GM21723 (cell line): ENCODE data around the gene ADM2.

Experiments used
- ATAC-seq: cut with Tn5 transposase; IDR thresholded peaks from one replicate; pipeline ENCODE4 v1.9.1; 2021; ENCODE audit warnings: mild to moderate bottlenecking, moderate library complexity; ENCODE audit not compliant: unreplicated experiment

ADM2 gene

GRCh38 chr22:50523806-50524675, 42.7 kb downstream of the ADM2 start:
- ATAC-seq = no peak

GRCh38 chr22:50524676-50525103, 43.3 kb downstream of the ADM2 start:
- no peak for ATAC-seq

GRCh38 chr22:50525104-50525857, 43.9 kb downstream of the ADM2 start, which contains the start of gene SCO2:
SCO2 (minus strand) TSS chr22:50525598; CDS start chr22:50524411, 1,187 bp downstream.
- peak; percentile 31 for ATAC-seq

- ATAC-seq = no peak
Observed at GRCh38 chr22:50525858-50526107, 44.4 kb downstream of the ADM2 start.

DNA sequence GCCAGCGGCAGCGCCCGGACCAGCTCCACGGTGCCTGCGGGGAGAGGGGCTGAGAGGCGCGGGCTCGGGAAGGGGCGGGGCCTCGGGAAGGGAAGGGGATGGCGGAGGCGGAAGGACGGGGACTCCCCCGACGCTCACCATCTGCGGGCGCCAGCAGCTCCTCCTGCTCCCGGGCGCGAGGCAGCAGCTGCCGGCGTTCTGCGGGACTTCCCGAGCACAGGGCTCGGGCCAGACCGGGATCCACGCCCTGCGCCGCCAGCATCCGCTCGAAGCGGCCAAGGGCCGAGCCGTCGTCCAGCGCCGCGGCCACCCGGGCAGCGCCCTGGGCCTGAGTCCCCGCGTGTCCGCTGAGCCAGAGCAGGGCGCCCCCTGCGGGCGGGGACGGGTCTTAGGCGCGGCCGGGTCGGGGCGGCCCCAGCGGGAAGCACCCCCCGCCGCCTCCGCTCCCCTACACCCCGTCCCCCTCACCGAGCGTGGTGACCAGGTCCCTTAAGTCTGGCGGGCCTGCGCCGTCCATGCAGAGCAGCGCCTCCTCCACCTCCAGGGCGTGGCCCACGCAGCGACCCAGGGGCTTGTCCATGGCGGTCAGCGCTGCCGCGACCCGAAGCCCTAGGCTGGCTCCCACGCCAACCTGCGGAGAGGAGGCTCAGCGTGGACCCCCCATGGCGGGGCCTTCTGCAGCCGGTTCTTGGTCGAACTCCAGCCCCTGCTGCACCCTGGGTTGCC, 44.9 kb downstream of the ADM2 start:
- peak; percentile 36 for ATAC-seq

DNA sequence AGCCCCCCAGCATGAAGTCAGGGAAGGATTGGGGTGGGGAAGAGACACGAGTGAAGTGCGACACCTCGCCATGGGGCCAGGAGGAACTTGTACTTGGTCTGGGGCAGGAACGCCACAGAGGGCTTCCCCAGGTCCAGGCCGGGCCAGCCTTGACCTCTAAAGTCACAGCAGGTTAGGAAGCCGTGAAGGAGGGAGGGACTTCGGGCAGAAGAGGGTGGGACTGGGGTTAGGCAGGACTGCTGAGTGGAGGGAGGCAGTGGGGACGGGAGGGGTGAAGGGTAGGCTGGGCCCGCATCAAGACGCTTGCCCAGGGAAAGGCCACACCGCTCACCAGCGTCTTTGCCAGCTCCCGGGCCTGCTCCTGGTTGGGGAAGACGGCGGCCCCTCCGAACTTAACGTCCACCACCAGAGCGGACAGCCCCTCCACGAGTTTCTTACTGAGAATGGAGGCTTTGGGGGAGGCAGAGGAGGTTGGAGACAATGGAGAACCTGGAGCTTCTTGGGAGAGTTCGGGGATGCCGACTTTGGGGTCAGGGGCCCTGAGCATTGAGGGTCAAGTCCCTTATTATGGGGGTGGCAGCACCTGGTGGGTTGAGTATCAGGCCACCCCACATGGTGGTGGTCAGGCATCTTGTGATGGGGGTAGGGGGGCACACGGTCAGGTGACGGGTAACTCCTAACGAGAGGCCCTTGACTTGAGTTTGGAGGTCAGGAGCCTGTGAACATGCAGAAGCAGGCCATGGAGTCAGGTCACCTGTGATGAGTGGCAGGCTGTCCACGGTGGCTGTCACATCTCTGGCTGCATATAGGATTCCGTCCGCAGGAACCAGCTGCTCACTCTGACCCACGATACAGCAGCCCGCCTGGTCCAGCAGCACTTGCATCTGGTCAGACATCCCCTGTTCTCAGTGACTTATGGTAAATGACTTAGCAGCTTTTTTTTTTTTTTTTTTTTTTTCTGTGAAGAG, 45.8 kb downstream of the ADM2 start:
- ATAC-seq = no peak

DNA sequence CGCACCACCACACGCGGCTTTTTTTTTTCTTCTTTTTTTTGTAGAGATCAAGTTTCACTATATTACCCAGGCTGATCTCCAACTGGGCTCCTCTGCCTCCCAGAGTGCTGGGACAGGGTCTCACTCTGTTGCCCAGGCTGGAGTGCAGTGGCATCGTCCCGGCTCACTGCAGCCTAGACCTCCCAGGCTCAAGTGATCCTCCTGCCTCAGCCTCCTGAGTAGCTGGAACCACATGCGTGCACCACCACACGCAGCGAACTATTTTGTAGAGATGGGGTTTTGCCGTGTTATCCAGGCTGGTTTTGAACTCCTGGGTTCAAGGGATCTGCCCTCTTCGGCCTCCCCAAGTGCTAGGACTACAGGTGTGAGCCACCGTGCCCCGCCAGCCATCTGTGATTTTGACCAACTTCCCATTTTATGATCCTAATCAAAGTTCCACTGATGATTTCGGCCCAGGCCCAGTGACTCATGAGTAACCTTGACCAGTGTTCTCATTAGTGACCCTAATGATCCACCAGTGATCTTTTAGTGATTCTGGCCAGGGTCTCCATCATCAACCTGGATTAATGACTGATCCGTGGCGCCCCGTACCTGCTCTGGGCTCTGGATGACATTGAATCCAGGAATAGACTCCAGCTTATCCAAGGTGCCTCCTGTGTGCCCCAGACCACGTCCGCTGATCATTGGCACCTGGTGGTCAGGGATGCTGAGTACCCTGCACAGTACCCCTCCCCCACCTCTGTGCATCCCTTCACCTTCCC, 46.8 kb downstream of the ADM2 start:
- no peak for ATAC-seq

DNA sequence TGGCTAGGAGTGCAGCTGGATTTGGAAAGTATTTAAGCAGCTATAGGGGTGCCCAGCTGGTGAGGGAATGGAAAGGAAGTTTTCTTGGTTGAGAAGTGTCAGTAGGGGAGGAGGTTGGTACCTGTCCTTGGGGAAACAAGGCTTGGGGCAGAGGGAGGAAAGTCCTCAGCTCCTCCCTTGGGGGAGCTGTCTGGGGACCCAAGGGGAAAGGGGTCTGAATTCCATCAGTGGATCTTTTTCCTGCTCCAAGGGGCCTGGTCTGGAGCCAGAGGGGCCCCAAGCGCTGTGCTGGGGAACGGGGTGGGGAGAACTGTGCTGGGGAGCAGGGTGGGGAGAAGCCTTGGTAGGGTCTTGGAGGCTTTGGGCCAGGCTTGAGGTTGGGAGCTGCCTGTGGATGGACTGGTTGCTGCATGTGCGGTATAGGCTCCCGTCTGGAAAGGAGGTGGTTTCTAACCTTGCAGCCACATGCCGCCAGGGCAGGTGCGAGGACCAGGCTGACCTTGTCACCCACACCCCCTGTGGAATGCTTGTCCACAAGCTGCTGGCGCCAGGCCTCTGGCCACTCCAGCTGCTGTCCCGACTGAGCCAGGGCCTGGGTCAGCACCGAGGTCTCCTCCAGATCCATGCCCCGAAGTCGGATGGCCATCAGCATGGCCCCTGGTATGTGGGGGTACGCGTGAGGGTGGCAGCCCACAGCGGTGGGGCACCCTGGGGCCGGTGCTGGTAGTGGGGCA, 47.5 kb downstream of the ADM2 start:
- no peak for ATAC-seq

- no peak for ATAC-seq
Observed at GRCh38 chr22:50529416-50529896, 48.1 kb downstream of the ADM2 start.

- peak; percentile 24 for ATAC-seq
Observed at GRCh38 chr22:50529897-50530579, 48.7 kb downstream of the ADM2 start, which contains the start of gene TYMP. TYMP (minus strand) TSS chr22:50530012; CDS start chr22:50529709, 303 bp downstream.

GRCh38 chr22:50530580-50530876, 49.2 kb downstream of the ADM2 start:
- ATAC-seq = no peak

DNA sequence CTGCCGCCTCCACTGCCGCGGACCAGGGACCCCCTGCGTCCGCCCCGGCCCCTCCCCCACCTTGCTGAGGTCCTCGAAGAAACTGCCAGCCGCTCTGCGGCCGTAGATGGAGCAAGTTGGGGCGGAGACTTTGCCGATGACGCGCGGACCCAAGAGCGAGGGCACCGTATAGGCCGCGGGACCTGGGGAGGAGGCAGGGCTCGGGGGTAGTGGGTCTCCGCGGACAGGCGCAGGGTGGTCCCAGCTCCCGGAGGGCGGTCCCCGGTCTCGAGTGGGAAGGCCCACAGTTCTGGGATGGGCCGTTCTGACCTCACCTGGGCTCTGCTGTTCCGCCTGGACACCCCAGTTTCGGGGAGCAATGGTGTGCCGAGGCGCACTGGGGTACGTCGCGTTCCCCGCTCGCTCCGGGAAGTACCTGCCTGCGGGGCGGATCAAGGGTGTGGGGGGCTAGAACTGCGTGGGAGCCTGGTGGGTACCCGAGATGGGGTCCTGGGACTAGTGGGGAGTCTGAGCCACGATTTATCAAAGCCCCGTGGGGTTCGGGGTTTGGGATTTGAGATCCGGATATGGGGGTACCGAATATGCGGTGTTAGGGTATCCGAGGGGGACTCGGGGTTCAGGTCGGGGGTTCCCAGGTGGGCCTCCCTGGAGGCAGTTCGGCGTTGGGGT, 49.7 kb downstream of the ADM2 start:
- peak; percentile 24 for ATAC-seq

- ATAC-seq = no peak
Observed at GRCh38 chr22:50531546-50531961, 50.2 kb downstream of the ADM2 start.

DNA sequence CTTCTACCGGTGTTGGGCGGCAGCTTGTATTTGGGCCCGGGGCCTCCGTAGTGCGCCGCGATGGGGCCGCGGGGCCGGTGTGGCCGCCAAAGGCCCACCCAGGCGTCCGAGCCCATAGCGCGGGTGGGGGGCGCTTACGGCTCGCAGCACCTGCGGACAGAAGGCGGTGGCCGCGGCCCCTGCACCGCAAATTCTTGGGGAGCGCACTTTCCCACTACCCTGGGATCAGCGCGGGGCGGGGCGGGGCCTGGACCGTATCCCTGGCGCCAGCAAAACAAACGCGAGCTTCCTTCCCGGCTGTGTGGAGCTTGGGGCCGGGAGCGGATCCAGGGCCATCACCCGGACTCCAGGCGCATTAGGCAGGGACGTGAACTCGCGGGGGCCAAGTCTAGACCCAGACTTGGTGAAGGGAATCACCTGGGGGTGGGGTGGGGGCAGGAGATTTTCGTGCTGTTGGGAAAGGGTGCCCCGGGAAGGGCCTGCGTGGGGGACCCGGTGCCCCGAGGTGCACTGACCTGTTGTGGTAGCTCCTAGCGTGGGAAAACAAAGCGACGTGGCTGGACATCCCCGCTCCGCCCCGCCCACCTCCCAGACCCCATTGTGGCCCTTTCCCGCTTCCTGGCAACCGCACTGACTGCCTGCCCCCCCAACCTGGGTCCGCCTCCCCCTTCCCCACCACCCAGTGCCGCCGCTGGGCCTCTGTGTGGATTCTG, 50.8 kb downstream of the ADM2 start:
- ATAC-seq = no peak

GRCh38 chr22:50532824-50533796, 51.8 kb downstream of the ADM2 start:
- no peak for ATAC-seq
